ENCODE data around the gene PSME1.

The PSME1 gene

DNA sequence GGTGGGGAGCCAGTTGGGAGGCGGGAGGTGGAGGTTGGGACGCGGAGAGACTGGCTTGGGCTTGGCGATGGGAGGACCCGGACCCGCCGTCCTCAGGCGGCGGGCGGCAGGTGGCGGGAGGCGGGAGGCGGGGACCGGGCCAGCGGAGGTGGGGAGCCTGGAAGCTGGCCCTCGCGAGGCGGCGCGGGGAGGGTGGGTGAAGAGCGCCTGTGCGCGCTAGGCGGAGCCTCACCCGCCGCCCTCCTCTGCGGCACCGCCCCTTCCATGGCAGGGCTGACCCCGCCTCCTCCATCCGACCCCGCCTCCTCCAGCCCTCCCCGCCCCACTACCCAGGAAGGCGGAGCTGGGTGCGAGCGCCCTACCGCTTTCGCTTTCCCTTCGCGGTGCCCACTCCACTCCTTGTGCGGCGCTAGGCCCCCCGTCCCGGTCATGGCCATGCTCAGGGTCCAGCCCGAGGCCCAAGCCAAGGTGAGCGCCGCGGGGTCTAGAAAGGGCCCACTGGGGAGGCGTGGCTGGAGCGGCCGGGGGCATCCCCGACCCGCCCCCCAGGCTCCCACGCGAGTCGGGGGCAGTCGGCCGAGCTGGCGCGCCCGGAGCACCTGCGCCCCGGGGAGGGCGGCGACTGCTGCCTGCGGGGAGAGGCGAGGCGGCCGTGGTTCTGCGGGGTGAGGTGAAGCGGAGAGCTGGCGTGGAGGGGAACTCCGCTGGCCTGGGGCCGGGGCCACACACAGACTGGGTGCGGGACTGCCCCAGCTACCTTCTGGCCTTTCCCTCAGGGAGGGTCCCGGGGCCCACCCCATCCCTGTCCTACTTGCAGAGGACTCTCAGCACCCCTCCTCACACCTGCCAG, at the start of gene PSME1:
Gene PSME1, plus strand, starts transcription at position 361 of the 850 bp plus-strand sequence. Its CDS starts 69 bp downstream, at position 430.
- peak; percentile 93 for DNase-seq

DNA sequence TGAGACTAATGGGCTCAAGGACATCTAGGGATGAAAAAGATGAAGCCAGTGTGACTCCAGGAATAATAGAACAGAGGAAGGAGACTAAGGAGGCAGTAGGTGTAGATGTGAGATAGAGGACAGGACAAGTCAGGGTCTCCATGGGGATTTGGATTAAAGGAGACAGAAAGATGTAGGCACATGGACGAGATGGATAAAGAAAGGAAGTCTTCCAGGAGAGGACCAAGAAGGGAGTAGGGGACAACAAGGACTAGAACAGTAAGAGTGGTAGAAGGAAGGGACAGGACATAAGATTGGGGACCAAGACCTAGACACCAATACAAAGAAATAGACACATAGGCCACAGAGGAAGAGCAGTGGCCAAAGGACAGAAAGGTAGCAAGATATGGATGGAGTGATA, 49.0 kb upstream of the PSME1 start:
- DNase-seq: no peak

DNA sequence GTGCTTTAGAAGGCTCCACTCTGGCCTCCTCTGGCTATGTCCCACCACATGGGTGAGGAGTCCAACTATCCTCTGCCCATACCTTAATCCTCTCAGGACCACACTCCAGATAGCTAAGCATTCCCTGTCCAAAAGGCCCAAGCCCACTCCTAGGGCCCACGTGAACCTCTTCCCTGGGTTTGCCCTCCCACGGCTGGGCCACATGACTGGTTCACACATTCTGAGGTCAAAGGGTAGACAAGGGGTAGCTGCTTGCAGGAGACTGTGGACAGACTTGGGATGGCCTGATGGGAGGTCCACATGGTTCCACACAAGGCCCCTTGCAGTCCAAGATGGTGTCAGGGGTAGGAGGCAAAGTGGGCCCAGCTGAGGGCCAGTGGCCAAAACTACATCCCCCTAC, 47.9 kb upstream of the PSME1 start:
- DNase-seq: no peak

DNA sequence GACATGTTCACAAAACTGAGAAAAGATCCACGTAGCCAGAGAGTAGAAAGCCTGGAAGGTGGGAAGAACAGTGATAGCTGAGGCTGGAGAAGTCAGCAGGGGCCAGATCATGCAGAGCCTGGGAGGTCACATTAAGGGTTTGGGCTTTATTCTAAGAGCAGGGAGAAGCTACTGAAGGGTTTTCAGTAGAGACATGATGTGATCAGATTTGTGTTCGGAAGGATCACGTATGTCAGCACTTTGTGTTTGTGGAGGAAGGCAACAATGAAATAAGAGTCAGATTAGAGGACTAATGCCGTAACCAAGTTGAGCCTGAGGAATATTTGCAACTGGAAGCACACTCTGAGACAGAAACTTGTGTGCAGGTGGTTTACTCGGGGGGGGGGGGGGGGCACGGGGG, 46.1 kb upstream of the PSME1 start:
- DNase-seq: no peak

DNA sequence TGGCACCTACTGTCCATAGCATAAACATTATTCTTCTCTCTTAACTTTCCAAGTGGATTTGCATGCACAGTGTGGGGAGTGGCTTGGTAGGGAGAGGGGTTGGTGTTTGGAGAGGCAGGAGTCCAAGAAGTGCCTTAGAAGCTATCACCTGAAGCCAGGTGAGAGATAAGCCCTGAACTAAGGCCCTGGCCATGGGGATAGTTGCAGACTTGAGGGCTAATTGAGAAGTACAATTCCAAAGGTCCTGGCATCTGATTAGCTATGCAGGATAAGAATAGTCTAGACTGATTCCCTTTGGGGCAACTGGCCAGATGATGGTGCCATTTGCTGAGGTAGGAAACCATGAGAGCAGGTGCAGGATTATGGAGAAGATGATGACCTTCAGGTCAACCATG, 43.9 kb upstream of the PSME1 start:
- DNase-seq: no peak

DNA sequence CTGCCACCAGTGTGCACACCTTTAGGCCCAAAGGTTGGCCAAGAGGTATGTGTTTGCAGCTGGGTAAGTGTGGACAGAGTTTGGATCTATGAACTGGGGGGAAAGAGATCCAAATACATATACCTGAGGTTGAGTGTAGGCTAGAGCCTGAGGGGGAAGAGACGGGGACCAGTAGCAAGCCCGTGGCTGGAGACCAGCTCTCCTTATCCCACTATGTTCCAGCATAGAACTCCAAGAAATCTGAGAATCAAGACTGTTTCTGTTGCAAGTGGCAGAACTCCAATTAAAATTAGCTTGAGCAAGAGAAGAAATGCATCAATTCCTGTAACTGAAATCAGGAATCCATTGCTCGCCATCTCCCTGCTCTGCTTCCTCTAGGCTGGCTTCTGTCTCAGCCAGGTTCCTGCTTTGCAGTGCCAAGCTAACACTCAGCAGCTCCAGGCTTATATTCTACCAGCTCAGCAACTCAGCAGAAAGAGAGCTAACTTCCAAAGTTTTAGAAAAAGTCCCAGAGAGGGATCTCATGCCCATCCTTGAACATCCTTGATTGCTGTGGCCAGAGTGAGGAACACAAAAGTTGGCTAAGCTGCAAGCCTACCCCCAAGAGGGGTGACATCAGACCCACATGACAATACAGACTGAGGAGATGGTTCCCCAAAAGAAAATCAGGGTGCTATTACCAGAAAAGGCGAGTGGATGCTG, 43.3 kb upstream of the PSME1 start:
- DNase-seq: no peak

DNA sequence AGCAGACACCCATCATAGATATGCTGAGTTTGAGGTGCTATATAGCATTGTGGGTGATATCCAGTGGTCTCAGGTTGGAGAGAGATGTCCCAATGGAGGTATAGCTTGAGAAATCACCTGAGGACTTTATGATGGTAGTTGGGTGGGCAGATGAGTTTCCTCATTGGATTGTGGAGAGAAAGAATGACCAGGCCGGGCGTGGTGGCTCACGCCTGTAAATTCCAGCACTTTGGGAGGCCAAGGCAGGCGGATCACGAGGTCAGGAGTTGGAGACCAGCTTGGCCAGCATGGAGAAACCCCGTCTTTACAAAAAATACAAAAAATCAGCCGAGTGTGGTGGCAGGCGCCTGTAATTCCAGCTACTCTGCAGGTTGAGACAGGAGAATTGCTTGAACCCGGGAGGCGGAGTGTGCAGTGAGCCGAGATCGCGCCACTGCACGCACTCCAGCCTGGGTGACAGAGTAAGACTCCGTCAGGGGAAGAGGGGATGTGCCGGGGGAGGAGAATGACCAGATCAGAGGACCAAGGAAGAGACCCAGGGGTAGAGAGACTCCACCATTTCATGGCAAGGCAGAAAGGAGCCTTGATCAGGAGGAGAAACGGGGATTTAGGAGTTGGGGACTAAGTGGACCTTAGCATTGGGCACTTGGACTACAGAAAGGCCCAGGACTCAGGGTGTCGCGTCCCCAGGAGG, 42.6 kb upstream of the PSME1 start:
- DNase-seq: no peak

DNA sequence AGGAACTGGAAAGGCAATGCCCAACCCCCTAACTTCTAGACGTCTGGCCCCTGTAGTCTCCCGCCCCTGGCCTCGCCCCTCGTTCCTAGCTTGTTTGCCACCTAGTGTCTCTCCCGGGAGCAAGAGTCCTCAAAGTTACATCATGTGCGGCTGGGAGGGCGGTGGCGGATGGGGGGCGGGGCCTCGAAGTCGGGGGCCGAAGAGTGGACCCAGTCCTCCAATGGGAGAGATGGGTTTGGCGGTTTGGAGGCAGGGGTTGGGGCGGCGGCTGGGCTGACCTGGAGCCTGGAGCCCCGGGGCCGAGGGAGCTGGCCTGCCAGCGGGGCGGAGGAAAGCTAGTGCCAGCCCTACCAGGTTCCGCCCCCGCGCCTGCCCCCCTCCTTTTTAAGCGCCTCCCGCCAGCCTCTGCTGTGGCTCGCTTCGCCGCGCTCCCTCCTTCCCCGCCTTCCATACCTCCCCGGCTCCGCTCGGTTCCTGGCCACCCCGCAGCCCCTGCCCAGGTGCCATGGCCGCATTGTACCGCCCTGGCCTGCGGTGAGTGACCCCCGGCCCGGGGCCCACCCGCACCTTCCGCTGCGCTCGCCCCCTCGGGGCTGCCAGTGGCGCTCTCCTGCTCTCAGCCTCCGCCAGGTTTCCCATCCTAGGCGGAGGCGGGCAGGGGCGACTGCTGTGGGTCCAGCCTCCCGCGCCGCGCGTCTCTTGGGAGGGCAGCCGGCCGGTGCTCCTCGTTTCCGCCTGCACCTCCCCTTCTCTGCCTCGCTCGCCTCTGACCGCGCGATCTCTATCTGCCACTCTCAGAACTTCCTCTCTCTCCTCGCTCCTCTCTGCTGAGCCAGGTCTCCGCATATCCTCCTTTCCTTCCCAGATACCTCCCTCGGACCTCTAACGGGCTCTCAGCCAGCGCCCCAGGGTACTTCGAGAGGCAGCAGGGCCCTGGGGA, 41.8 kb upstream of the PSME1 start, which contains the start of gene PCK2:
Gene PCK2, plus strand, starts transcription at position 411 of the 940 bp plus-strand sequence. Its CDS starts 95 bp downstream, at position 506.
- DNase-seq: peak; percentile 69

DNA sequence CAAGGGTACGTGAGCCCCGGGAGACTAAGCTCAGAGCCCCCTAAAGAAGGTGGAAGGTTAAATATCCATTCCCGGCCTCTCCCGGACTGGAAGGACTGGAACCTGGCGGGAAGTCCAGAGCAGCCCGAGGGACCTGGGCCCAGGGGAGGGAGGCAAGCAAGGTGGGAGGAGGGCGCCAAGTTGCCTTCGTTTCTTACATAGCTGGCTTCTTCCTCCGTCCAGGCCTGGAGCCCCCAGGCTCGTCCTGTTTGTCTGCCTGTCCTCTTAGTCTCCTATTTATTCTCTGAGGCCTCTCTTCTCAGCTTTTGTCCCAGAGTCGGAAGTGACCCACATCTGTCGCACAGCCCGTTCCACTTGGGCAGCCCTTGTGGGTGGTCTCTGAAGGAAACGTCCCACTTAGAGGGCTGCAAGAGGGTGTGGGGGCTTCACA, 41.1 kb upstream of the PSME1 start:
- no peak for DNase-seq

DNA sequence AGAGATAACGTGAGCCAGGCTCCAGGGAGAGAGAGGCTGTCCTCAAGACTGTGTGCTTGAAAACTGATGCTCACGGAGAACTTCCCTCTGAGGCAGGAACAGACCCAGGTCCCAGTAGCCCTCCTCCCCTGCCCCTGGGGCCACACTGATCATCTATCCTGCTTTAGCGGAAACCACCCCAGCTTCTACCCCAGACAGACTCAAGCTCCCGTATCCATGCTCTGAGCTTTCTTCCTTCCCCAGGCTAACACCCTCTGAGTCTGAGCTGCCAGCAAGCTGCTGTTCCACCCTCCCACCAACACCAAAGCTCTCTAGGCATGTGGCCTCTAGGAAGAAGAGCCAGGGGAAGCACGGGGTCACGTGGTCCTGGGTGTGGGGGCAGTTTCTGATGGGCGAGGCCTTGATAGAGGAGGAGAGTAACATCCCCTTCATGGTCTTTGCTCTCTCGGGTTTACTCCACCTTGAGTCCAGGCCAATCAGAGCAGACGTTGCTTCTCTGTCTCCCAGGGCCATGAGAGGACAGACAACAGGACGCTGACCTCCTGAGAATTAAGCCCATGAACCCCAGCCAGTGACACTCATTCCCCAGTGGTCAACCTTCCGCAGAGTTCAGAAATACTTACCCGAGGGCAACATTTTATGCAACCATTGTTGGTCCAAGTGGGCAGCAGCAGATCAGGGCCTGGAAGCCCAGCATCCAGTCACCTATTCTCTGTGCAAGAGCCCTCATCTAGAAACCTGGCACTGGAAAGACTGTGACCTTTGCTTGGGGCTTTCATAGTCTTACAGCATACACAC, 40.5 kb upstream of the PSME1 start:
- DNase-seq: peak; percentile 8

DNA sequence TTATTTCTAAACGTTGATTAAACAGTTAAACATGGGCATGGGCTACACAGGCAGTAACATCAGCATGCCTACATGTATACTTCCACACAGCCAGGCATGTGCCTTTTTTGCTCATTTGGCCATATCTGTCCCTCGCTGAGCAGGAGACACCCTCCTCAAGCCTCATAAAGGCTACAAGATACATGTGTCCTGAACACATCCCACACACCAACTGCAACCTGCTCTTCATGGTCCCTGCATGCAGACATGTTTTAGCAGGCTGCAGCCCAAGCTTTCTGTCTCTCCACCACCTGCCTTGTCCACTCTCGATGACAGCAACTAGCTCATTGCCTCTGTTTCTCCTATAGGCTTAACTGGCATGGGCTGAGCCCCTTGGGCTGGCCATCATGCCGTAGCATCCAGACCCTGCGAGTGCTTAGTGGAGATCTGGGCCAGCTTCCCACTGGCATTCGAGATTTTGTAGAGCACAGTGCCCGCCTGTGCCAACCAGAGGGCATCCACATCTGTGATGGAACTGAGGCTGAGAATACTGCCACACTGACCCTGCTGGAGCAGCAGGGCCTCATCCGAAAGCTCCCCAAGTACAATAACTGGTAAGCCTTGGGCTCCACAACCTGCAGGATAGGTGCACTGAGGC, 39.3 kb upstream of the PSME1 start:
- DNase-seq: no peak

DNA sequence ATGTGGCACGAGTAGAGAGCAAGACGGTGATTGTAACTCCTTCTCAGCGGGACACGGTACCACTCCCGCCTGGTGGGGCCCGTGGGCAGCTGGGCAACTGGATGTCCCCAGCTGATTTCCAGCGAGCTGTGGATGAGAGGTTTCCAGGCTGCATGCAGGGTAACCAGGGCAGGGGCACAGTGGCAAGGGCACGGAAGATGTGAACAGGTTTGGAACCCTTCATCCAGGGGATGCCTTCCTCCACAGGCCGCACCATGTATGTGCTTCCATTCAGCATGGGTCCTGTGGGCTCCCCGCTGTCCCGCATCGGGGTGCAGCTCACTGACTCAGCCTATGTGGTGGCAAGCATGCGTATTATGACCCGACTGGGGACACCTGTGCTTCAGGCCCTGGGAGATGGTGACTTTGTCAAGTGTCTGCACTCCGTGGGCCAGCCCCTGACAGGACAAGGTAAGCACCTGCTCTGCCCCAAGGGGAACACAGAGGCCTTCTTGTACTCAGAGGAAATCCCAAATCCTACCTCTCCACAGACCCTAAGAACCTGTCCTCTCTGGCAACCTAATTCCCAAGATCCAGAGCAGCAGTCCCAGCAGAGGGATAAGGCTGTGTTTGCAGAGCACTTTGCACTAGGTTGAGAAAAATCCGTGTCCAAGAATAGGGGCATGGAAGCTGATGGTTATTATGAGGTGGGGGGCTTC, 37.6 kb upstream of the PSME1 start:
- no peak for DNase-seq

DNA sequence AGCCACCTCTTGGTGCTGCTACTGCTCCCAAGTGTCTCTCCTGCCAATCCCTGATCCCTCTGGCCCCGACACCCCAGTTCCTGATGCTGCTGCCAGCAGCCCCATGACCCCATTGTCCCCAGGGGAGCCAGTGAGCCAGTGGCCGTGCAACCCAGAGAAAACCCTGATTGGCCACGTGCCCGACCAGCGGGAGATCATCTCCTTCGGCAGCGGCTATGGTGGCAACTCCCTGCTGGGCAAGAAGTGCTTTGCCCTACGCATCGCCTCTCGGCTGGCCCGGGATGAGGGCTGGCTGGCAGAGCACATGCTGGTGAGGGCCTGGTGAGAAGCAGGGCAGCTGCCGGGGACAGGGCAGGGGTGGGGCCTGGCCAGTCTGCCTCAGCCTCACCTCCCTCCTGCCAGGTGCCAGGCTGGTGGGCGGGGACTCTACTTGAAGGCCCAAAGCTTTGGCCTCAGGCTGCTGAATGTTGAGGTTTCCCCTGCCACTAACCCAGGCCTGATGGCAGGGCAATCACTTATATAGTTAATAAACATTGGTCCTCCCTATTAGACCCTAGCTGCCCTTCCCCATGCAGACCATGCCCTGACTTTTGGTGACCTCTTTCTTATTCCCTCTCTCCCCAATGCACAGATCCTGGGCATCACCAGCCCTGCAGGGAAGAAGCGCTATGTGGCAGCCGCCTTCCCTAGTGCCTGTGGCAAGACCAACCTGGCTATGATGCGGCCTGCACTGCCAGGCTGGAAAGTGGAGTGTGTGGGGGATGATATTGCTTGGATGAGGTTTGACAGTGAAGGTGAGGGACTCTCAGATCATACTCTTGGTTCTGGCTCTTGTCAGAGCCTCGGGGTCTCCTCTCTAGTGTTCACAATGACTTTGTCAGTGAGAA, 36.8 kb upstream of the PSME1 start:
- DNase-seq: no peak

DNA sequence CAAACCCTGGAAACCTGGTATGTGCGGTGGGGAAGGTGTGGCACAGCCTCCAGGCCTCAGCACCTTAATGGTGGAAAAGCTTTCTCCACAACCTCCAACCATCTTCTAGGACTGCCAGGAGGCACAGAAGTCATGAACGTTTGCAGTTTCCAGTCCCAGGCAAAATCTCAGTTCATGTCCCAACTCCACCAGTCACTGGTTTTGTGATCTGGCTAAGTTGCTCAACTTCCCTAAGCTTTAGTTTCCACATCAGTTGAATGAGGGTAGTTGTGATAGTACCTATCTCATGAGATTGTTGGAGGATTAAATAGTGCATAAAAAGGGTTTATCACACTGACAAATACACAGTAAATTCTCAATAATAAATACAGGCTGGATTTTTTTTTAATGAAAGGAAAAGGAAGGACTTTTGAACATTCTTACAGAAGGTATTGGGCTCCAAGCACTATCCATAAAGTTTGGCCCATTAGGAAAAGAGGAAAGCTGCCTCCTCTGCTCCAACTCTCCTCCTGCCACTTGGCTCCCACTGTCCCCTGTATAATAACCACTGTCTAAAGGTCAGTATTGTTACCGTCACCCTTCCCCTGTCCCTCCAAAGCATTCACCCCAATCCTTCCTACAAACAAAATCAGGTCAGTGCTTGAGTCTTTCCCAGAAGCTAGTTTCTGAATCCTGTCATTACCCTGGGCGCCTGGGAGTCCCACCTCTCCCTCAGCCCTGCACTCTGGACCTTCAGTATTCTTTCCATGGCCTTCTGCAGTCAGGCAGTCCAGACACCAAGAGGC, 35.6 kb upstream of the PSME1 start:
- no peak for DNase-seq

DNA sequence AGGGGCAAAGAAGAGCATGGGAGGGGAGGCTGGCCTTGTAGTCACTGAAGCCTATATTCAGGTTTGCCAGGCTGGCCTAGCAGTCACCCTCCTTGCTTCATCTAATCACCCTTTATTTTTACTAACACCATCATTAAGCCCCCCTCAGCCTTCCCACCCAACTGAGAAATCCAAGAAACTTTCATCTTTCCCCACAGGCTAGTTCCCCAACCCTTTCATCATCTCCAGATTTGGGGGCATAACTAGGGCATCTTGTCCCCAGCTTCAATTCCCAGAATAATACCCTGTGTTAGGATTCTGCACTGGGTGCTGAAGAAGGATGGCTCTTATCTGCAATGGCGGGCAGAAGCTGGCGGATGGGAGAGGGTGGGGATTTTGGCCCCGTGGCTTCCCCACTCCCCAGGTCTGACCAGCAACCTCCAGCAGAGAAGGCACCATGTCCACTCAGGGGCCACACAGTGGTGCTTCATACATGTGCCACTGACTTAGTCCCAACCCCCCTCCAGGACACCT, 35.0 kb upstream of the PSME1 start:
- no peak for DNase-seq

DNA sequence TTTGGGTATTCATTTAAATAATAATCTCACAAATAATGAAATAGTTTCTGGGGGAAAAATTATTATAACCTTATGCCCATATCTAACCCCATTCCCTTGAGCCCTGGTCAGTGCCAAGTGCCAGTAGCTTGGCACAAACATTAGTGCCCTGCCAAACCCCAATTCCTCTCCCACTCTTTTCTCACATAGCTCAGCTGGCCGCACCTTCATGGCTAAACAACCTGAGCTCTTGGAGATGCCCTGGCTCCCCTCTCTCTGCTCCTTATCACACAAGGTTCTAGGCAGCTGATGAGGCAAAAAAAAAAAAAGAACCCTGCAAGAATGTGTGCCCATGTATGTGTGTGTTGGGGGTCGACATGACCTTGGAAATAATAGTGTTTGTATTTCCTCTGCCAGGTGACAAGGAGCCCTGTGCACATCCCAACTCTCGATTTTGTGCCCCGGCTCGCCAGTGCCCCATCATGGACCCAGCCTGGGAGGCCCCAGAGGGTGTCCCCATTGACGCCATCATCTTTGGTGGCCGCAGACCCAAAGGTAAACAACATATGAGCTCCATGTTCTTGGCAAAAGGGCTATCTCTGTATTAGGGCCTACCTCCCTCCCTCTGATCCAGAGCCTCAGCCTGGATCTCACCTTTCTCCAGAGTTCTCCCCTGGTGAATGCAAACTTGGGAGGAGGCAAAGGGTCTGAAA, 33.5 kb upstream of the PSME1 start:
- no peak for DNase-seq

DNA sequence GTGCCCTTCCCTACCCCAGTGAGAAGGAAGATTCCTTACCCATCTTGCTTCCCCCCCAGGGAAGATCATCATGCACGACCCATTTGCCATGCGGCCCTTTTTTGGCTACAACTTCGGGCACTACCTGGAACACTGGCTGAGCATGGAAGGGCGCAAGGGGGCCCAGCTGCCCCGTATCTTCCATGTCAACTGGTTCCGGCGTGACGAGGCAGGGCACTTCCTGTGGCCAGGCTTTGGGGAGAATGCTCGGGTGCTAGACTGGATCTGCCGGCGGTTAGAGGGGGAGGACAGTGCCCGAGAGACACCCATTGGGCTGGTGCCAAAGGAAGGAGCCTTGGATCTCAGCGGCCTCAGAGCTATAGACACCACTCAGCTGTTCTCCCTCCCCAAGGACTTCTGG, 32.5 kb upstream of the PSME1 start:
- no peak for DNase-seq

Measured in activated effector memory CD4-positive, alpha-beta T cell treated with Interleukin-2 at 50 U/mL for 16 hours (primary cell).